ENCODE measurements around the gene SKIC2.

GRCh38 chr6:31945154-31945506, 13.8 kb upstream of the SKIC2 start:
- TF ChIP-seq CTCF (IDR thresholded peaks at IDR 0.05) (no peak), EP300 (IDR thresholded peaks at IDR 0.05) (no peak), POLR2A (IDR thresholded peaks at IDR 0.05) (no peak)

Data from sigmoid colon (tissue), 4 donors.